Measurements from ENCODE around the gene PLEKHM2. TPM values are rescaled to one million over a fixed set of nuclear protein-coding genes. Genes with fewer than 3 reads are reported as not detected.

The PLEKHM2 gene
- total RNA-seq, 1 experiment from 2014 or later = 38.5 TPM

- ChIA-PET RAD21 (ENCODE audit: low non-redundant PET in 1 of 2, low total read pairs in 2 of 2, uncharacterized antibody in 2 of 2, unreplicated experiment in 2 of 2) (no interaction called here), CTCF (no interaction called here), POLR2A (no interaction called here)
- Histone ChIP-seq H3K4me2 (ENCODE audit: low read length) (no peak overlapping the region), H3K9ac (ENCODE audit: low read length) (no peak overlapping the region), H3K36me3 (ENCODE audit: control insufficient read depth in 1 of 2, insufficient read depth in 2 of 2, low read length in 2 of 2) (peaks cover 39 to 66% of the 10 kb centered on the region in 2 experiments), H3K27me3 (ENCODE audit: insufficient read depth, low read length) (no peaks in the 10 kb centered on the region), H3K9me2 (ENCODE audit: insufficient read depth) (no peaks in the 10 kb centered on the region), H3K4me3 (replicated peaks in 1 of 2; ENCODE audit: low read depth in 1 of 2, low read length in 2 of 2) (no peak overlapping the region), H3K79me2 (ENCODE audit: insufficient read depth, low read length) (no peaks in the 10 kb centered on the region), H3K27ac (ENCODE audit: low read depth, low read length) (no peak overlapping the region), H3K9me3 (ENCODE audit: control insufficient read depth in 1 of 2, insufficient read depth in 1 of 2, low read depth in 1 of 2, low read length in 2 of 2) (no peaks in the 10 kb centered on the region), H2AFZ (ENCODE audit: low read depth, low read length, poor library complexity, severe bottlenecking) (no peak overlapping the region), H4K20me1 (ENCODE audit: insufficient read depth) (no peaks in the 10 kb centered on the region), H3K4me1 (ENCODE audit: control insufficient read depth in 1 of 2, insufficient read depth in 2 of 2, low read length in 2 of 2) (no peaks in the 10 kb centered on the region)
- no peak for ATAC-seq
- no peak for DNase-seq (ENCODE audit: low read depth, low spot score)
- BruUV-seq (replicated peaks) = no TSS peak
- intact Hi-C loops (cut with micrococcal nuclease) = no loop called here
- TF ChIP-seq REST (IDR thresholded peaks at IDR 0.05; ENCODE audit: low read depth) = no peak
- TF ChIP-seq TCF7L2 (IDR thresholded peaks at IDR 0.05; ENCODE audit: borderline replicate concordance, extremely low read depth, insufficient read depth, insufficient read length) = no peak
- no peak for TF ChIP-seq CBX3 (IDR thresholded peaks at IDR 0.05; ENCODE audit: low read depth)
- TF ChIP-seq ATF3 (IDR thresholded peaks at IDR 0.05) = no peak
- no peak for TF ChIP-seq RAD21 (IDR thresholded peaks at IDR 0.05; ENCODE audit: low read depth)
These were observed 46.3 kb upstream of the PLEKHM2 start for GRCh38 chr1:15637826-15638225.

- Histone ChIP-seq H3K79me2 (ENCODE audit: insufficient read depth, low read length) (peaks cover 4% of the 10 kb centered on the region; the same call in 1 of the 2 replicates), H3K4me3 (replicated peaks in 1 of 2; ENCODE audit: low read depth in 1 of 2, low read length in 2 of 2) (no peak overlapping the region), H3K27ac (ENCODE audit: low read depth, low read length) (no peak overlapping the region), H4K20me1 (ENCODE audit: insufficient read depth) (no peaks in the 10 kb centered on the region), H3K9ac (ENCODE audit: low read length) (no peak overlapping the region), H3K36me3 (ENCODE audit: control insufficient read depth in 1 of 2, insufficient read depth in 2 of 2, low read length in 2 of 2) (peaks cover 35 to 65% of the 10 kb centered on the region in 2 experiments), H3K4me2 (ENCODE audit: low read length) (no peak overlapping the region), H2AFZ (ENCODE audit: low read depth, low read length, poor library complexity, severe bottlenecking) (no peak overlapping the region), H3K4me1 (ENCODE audit: control insufficient read depth in 1 of 2, insufficient read depth in 2 of 2, low read length in 2 of 2) (no peaks in the 10 kb centered on the region), H3K9me3 (ENCODE audit: control insufficient read depth in 1 of 2, insufficient read depth in 1 of 2, low read depth in 1 of 2, low read length in 2 of 2) (no peaks in the 10 kb centered on the region), H3K27me3 (ENCODE audit: insufficient read depth, low read length) (no peaks in the 10 kb centered on the region), H3K9me2 (ENCODE audit: insufficient read depth) (no peaks in the 10 kb centered on the region)
- ChIA-PET POLR2A (no interaction called here), RAD21 (ENCODE audit: low non-redundant PET in 1 of 2, low total read pairs in 2 of 2, uncharacterized antibody in 2 of 2, unreplicated experiment in 2 of 2) (no interaction called here), CTCF (no interaction called here)
- BruUV-seq (replicated peaks) = no TSS peak
- DNase-seq (ENCODE audit: low read depth, low spot score) = no peak
- intact Hi-C loops (cut with micrococcal nuclease) = no loop called here
- ATAC-seq = no peak
- TF ChIP-seq TCF7L2 (IDR thresholded peaks at IDR 0.05; ENCODE audit: borderline replicate concordance, extremely low read depth, insufficient read depth, insufficient read length) (no peak), SP1 (IDR thresholded peaks at IDR 0.05; ENCODE audit: low read depth) (no peak), CTCF (IDR thresholded peaks at IDR 0.05 in 2 of 3, conservative IDR thresholded peaks at IDR 0.05 in 1 of 3; ENCODE audit: borderline replicate concordance in 1 of 3, insufficient read depth in 1 of 3, low read depth in 2 of 3, low read length in 2 of 3) (no peak), MAX (IDR thresholded peaks at IDR 0.05) (no peak), ZNF274 (IDR thresholded peaks at IDR 0.05; ENCODE audit: low read depth, low read length) (no peak), EGR1 (IDR thresholded peaks at IDR 0.05; ENCODE audit: low read depth) (no peak), ZBTB33 (IDR thresholded peaks at IDR 0.05; ENCODE audit: extremely low read depth, insufficient replicate concordance, low read length) (no peak), RAD21 (IDR thresholded peaks at IDR 0.05; ENCODE audit: low read depth) (no peak), CEBPB (IDR thresholded peaks at IDR 0.05; ENCODE audit: low read depth) (no peak)
These were observed 44.9 kb upstream of the PLEKHM2 start for GRCh38 chr1:15639262-15639661.

Measured in HCT116 (cell line).